Liver (tissue), 9 donors: ENCODE results near the gene KLF2. TPM values are rescaled to one million over a fixed set of nuclear protein-coding genes. Genes with fewer than 3 reads are reported as not detected.

Experiments
- DNase-seq: peaks from one replicate; pipeline ENCODE4 v3.0.0-alpha.2; 2017; ENCODE audit warnings: low spot score
- H3K27ac ChIP-seq, 2 donors: one replicate each; pipeline ENCODE4 v1.7.0; 2013; ENCODE audit warnings: inconsistent platforms in 2 of 2, low read length in 2 of 2, control low read depth in 1 of 2, low read depth in 1 of 2, mild to moderate bottlenecking in 1 of 2
- H3K27me3 ChIP-seq, 4 donors: one replicate each; pipeline versions ENCODE4 v1.6.1 to v1.7.0; 2013; ENCODE audit warnings: low read length in 3 of 4, inconsistent platforms in 1 of 4, mild to moderate bottlenecking in 1 of 4, moderate library complexity in 1 of 4; ENCODE audit not compliant: control insufficient read depth in 4 of 4, insufficient read depth in 4 of 4
- H3K36me3 ChIP-seq, 4 donors: one replicate each; pipeline versions ENCODE4 v1.6.1 to v1.7.0; 2013; ENCODE audit warnings: low read length in 3 of 4, mild to moderate bottlenecking in 3 of 4, low read depth in 1 of 4, moderate library complexity in 1 of 4; ENCODE audit not compliant: control insufficient read depth in 4 of 4, insufficient read depth in 3 of 4
- H3K4me1 ChIP-seq, 4 donors: one replicate each; pipeline versions ENCODE4 v1.6.1 to v1.7.0; 2013; ENCODE audit warnings: low read length in 3 of 4, mild to moderate bottlenecking in 3 of 4, moderate library complexity in 1 of 4; ENCODE audit not compliant: control insufficient read depth in 4 of 4, insufficient read depth in 4 of 4
- H3K4me3 ChIP-seq, 3 donors: one replicate each; pipeline versions ENCODE4 v1.6.1 to v1.7.0; 2013; ENCODE audit warnings: low read length in 3 of 3, control low read depth in 1 of 3, low read depth in 1 of 3, mild to moderate bottlenecking in 1 of 3
- H3K9ac ChIP-seq, 2 donors: one replicate each; pipeline ENCODE4 v1.7.0; 2013; ENCODE audit warnings: low read length in 2 of 2, mild to moderate bottlenecking in 2 of 2, moderate library complexity in 2 of 2, control low read depth in 1 of 2, low read depth in 1 of 2
- H3K9me3 ChIP-seq, 4 donors: one replicate each; pipeline versions ENCODE4 v1.6.1 to v1.7.0; 2013; ENCODE audit warnings: low read length in 3 of 4; ENCODE audit not compliant: control insufficient read depth in 4 of 4
- FOXA1 ChIP-seq: IDR thresholded peaks from 2 replicates; pipeline ENCODE4 v1.6.1; 2016; ENCODE audit warnings: antibody characterized with exemption
- HNF4G ChIP-seq: IDR thresholded peaks from 2 replicates; pipeline ENCODE4 v1.6.1; 2016; ENCODE audit warnings: antibody characterized with exemption
- NR2F2 ChIP-seq: IDR thresholded peaks from 2 replicates; pipeline ENCODE4 v1.6.1; 2016; ENCODE audit warnings: antibody characterized with exemption
- RXRA ChIP-seq, 2 donors: IDR thresholded peaks; 2 replicates each; pipeline ENCODE4 v1.6.1; 2017 to 2018; ENCODE audit warnings: antibody characterized with exemption in 2 of 2, mild to moderate bottlenecking in 1 of 2
- SP1 ChIP-seq: IDR thresholded peaks from 2 replicates; pipeline ENCODE4 v1.6.1; 2018; ENCODE audit warnings: antibody characterized with exemption, mild to moderate bottlenecking
- TAF1 ChIP-seq: conservative IDR thresholded peaks from 2 replicates; pipeline ENCODE4 v1.6.1; 2016; ENCODE audit warnings: antibody characterized with exemption, mild to moderate bottlenecking
- WGBS: extraction: QIAGEN DNeasy Blood & Tissue Kit; methylation state at CpG from one replicate; pipeline ENCODE4 v1.1.7; 2013; 5-methylcytosine and 5-hydroxymethylcytosine counted together
- polyA plus RNA-seq, 2 donors: library from polyadenylated mRNA; stranded (reverse) in 1 of 2; unstranded in 1 of 2; fragments of 200-250 nt in 1 of 2; fragments of >200 nt in 1 of 2; fragmentation: Nextera tagmentation in 1 of 2; extraction: Ambion mirVana in 1 of 2; gene quantifications; one replicate each; pipeline versions ENCODE4 v1.2.1 to v1.2.3, GENCODE V29; 2013 to 2015
- total RNA-seq, 2 donors: library from RNA; depleted of rRNA; stranded (reverse); fragments of >200 nt; gene quantifications; one replicate each; pipeline ENCODE4 v1.2.3, GENCODE V29; 2014
- TF ChIP-seq, protein P1 (sequence below): IDR thresholded peaks from 2 replicates; pipeline ENCODE4 v1.6.1; 2016; ENCODE audit warnings: antibody characterized with exemption
- TF ChIP-seq, protein P2 (sequence below): IDR thresholded peaks from 2 replicates; pipeline ENCODE4 v1.6.1; 2016; ENCODE audit warnings: antibody characterized with exemption, mild to moderate bottlenecking
- TF ChIP-seq, protein P3 (sequence below): fragments of 150-350 bp; IDR thresholded peaks from 2 replicates; pipeline ENCODE4 v1.5.1; 2017; ENCODE audit warnings: improper control_type of control experiment, low read depth, low read length; ENCODE audit not compliant: missing input control
- TF ChIP-seq, protein P4 (sequence below): IDR thresholded peaks from 2 replicates; pipeline ENCODE4 v1.6.1; 2016; ENCODE audit warnings: antibody characterized with exemption
- donor health status: healthy.
- donor health status: healthy.
- donor health status: healthy.
- donor health status: healthy.
- donor health status: healthy.

Gene KLF2
- total and polyA plus RNA-seq, 4 donors = 3.9 to 11.2 (median 4.2) TPM

DNA sequence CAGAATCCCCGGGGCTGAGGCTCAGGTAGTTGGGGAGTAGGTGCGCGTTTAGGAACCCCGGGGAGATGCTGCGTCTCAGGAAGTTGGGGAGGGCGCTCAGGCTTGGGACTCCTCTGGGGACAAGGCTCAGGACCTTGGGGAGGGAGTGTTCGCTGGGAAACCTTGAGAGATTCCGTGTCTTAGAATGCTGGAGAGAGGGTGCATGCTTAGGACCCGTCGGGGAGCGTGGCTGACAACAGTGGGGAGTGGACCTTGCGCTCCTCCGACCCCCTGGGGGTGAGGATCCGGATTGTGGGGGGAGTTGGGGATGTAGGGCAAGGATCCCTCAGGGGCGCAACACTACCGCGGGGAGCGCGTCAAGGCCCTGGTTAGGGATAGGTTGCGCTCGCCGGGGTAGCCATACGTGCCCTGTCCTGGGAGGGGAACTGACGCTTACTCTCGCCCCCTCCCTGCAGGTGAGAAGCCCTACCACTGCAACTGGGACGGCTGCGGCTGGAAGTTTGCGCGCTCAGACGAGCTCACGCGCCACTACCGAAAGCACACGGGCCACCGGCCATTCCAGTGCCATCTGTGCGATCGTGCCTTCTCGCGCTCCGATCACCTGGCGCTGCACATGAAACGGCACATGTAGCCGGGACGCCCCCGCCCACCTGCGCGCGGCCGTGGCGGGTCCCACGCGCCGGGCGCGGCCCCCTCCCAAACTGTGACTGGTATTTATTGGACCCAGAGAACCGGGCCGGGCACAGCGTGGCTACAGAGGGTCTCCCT is 2.0 kb downstream of the KLF2 start:
- 68% methylated on average over 58 of the region's 58 CpGs for WGBS
- H3K27ac ChIP-seq = peak overlapping the region; percentile 71 to 78

DNA sequence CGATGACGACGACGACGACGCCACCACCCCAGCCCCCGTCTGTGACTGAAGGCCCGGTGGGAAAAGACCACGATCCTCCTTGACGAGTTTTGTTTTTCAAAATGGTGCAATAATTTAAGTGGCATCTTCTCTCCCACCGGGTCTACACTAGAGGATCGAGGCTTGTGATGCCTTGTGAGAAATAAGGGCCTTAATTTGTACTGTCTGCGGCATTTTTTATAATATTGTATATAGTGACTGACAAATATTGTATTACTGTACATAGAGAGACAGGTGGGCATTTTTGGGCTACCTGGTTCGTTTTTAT is 2.5 kb downstream of the KLF2 start:
- peak overlapping the region in 2 of 3 donors; percentile 15 to 28 for H3K4me3 ChIP-seq
- peaks cover 0 to 1% (median 0%) of the 10 kb centered on the region in 4 donors for H3K36me3 ChIP-seq
- WGBS = 69% methylated on average over 14 of the region's 14 CpGs
- no peak for TF ChIP-seq HNF4G
- no peak for TF ChIP-seq TAF1
- TF ChIP-seq, protein P1, sequence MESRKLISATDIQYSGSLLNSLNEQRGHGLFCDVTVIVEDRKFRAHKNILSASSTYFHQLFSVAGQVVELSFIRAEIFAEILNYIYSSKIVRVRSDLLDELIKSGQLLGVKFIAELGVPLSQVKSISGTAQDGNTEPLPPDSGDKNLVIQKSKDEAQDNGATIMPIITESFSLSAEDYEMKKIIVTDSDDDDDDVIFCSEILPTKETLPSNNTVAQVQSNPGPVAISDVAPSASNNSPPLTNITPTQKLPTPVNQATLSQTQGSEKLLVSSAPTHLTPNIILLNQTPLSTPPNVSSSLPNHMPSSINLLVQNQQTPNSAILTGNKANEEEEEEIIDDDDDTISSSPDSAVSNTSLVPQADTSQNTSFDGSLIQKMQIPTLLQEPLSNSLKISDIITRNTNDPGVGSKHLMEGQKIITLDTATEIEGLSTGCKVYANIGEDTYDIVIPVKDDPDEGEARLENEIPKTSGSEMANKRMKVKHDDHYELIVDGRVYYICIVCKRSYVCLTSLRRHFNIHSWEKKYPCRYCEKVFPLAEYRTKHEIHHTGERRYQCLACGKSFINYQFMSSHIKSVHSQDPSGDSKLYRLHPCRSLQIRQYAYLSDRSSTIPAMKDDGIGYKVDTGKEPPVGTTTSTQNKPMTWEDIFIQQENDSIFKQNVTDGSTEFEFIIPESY = no peak
- TF ChIP-seq, protein P2, sequence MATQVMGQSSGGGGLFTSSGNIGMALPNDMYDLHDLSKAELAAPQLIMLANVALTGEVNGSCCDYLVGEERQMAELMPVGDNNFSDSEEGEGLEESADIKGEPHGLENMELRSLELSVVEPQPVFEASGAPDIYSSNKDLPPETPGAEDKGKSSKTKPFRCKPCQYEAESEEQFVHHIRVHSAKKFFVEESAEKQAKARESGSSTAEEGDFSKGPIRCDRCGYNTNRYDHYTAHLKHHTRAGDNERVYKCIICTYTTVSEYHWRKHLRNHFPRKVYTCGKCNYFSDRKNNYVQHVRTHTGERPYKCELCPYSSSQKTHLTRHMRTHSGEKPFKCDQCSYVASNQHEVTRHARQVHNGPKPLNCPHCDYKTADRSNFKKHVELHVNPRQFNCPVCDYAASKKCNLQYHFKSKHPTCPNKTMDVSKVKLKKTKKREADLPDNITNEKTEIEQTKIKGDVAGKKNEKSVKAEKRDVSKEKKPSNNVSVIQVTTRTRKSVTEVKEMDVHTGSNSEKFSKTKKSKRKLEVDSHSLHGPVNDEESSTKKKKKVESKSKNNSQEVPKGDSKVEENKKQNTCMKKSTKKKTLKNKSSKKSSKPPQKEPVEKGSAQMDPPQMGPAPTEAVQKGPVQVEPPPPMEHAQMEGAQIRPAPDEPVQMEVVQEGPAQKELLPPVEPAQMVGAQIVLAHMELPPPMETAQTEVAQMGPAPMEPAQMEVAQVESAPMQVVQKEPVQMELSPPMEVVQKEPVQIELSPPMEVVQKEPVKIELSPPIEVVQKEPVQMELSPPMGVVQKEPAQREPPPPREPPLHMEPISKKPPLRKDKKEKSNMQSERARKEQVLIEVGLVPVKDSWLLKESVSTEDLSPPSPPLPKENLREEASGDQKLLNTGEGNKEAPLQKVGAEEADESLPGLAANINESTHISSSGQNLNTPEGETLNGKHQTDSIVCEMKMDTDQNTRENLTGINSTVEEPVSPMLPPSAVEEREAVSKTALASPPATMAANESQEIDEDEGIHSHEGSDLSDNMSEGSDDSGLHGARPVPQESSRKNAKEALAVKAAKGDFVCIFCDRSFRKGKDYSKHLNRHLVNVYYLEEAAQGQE = no peak
- peaks cover 0 to 12% (median 3%) of the 10 kb centered on the region in 4 donors for H3K4me1 ChIP-seq
- peak overlapping the region; percentile 71 to 78 for H3K27ac ChIP-seq
- H3K27me3 ChIP-seq = no peaks in the 10 kb centered on the region
- H3K9ac ChIP-seq = no peak overlapping the region
- H3K9me3 ChIP-seq = no peaks in the 10 kb centered on the region
- DNase-seq = no peak

More for the DNA sequence above, 2.0 kb downstream of the KLF2 start:
- TF ChIP-seq FOXA1 (no peak), NR2F2 (no peak), SP1 (no peak), RXRA (IDR thresholded peaks at IDR 0.05) (no peak), HNF4G (no peak)
- TF ChIP-seq, protein P2 = no peak
- TF ChIP-seq, protein P3, sequence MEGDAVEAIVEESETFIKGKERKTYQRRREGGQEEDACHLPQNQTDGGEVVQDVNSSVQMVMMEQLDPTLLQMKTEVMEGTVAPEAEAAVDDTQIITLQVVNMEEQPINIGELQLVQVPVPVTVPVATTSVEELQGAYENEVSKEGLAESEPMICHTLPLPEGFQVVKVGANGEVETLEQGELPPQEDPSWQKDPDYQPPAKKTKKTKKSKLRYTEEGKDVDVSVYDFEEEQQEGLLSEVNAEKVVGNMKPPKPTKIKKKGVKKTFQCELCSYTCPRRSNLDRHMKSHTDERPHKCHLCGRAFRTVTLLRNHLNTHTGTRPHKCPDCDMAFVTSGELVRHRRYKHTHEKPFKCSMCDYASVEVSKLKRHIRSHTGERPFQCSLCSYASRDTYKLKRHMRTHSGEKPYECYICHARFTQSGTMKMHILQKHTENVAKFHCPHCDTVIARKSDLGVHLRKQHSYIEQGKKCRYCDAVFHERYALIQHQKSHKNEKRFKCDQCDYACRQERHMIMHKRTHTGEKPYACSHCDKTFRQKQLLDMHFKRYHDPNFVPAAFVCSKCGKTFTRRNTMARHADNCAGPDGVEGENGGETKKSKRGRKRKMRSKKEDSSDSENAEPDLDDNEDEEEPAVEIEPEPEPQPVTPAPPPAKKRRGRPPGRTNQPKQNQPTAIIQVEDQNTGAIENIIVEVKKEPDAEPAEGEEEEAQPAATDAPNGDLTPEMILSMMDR = no peak
- TF ChIP-seq, protein P4, sequence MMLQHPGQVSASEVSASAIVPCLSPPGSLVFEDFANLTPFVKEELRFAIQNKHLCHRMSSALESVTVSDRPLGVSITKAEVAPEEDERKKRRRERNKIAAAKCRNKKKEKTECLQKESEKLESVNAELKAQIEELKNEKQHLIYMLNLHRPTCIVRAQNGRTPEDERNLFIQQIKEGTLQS = no peak
- no peaks in the 10 kb centered on the region for H3K9me3 ChIP-seq
- H3K4me3 ChIP-seq = peak overlapping the region; percentile 28 to 73 (median 53)
- no peak overlapping the region for H3K9ac ChIP-seq
- DNase-seq = no peak
- peaks cover 0 to 1% (median 0%) of the 10 kb centered on the region in 4 donors for H3K36me3 ChIP-seq
- peaks cover 0 to 12% (median 3%) of the 10 kb centered on the region in 4 donors for H3K4me1 ChIP-seq
- H3K27me3 ChIP-seq = no peaks in the 10 kb centered on the region
